IMR-90 (cell line): ENCODE measurements around the gene GRAMD1B. TPM values are rescaled to one million over a fixed set of nuclear protein-coding genes. Genes with fewer than 3 reads are reported as not detected.

Source experiments
- ATAC-seq: fragments of 200-7000 bp; cut with Tn5 transposase; 2 replicates; pipeline ENCODE4 v1.9.1; 2020; ENCODE audit warnings: low read depth, mild to moderate bottlenecking, moderate library complexity
- BruUV-seq: library from RNA; stranded (reverse); fragments of 400-500 nt; replicated peaks from 2 replicates; lab custom pipeline; 2021; lab: Mats Ljungman, UMichigan
- CTCF ChIA-PET: fragments of 300-600 bp; formaldehyde crosslinking; extraction: SDS; loops from one replicate; lab custom pipeline; 2021; ENCODE audit warnings: antibody characterized with exemption; lab: Yijun Ruan, JAX
- POLR2A ChIA-PET: fragments of 300-600 bp; sonication (Branson Sonifier 250); formaldehyde crosslinking; loops from one replicate; lab custom pipeline; 2022; ENCODE audit warnings: antibody characterized with exemption; ENCODE audit not compliant: unreplicated experiment; lab: Charles Lee
- DNase-seq: peaks from one replicate; pipeline ENCODE4 v3.0.0; 2013
- H2AFZ ChIP-seq: replicated peaks from 2 replicates; pipeline ENCODE3; 2013; ENCODE audit warnings: low read length, mild to moderate bottlenecking; ENCODE audit not compliant: poor library complexity
- H2AK5ac ChIP-seq: 2 replicates; pipeline ENCODE4 v1.6.1; 2013; ENCODE audit warnings: low read depth, low read length, inconsistent platforms
- H2AK9ac ChIP-seq: replicated peaks from 2 replicates; pipeline ENCODE3; 2013; ENCODE audit warnings: mild to moderate bottlenecking, low read depth, low read length, moderate library complexity; ENCODE audit not compliant: poor library complexity
- H2BK120ac ChIP-seq: 2 replicates; pipeline ENCODE4 v1.6.1; 2013; ENCODE audit warnings: low read depth, low read length, inconsistent platforms
- H2BK15ac ChIP-seq: 3 replicates; pipeline ENCODE4 v1.6.1; 2013; ENCODE audit warnings: low read depth, low read length, inconsistent platforms
- H2BK20ac ChIP-seq: 2 replicates; pipeline ENCODE4 v1.6.1; 2013; ENCODE audit warnings: low read depth, mild to moderate bottlenecking, inconsistent platforms, low read length, moderate library complexity
- H2BK5ac ChIP-seq: 2 replicates; pipeline ENCODE4 v1.6.1; 2013; ENCODE audit warnings: mild to moderate bottlenecking, low read depth, low read length, inconsistent platforms; ENCODE audit not compliant: poor library complexity, severe bottlenecking
- H3K14ac ChIP-seq: replicated peaks from 2 replicates; pipeline ENCODE4 v1.6.1; 2013; ENCODE audit warnings: low read depth, low read length, inconsistent platforms
- H3K18ac ChIP-seq: 2 replicates; pipeline ENCODE4 v1.6.1; 2013; ENCODE audit warnings: low read depth, low read length, control low read depth
- H3K23ac ChIP-seq: 2 replicates; pipeline ENCODE4 v1.6.1; 2013; ENCODE audit warnings: low read depth, low read length, inconsistent platforms
- H3K27ac ChIP-seq: 2 replicates; pipeline ENCODE4 v1.5.1; 2013; ENCODE audit warnings: mild to moderate bottlenecking, control low read depth, low read length; ENCODE audit not compliant: insufficient read depth
- H3K27me3 ChIP-seq: 2 replicates; pipeline ENCODE4 v1.6.1; 2013; ENCODE audit warnings: low read length; ENCODE audit not compliant: control insufficient read depth, insufficient read depth
- H3K36me3 ChIP-seq: 2 replicates; pipeline ENCODE4 v1.6.1; 2013; ENCODE audit warnings: low read length, mixed read lengths; ENCODE audit not compliant: control insufficient read depth, insufficient read depth
- H3K4ac ChIP-seq: 2 replicates; pipeline ENCODE4 v1.6.1; 2013; ENCODE audit warnings: low read depth, low read length, inconsistent platforms
- H3K4me1 ChIP-seq: 2 replicates; pipeline ENCODE4 v1.6.1; 2013; ENCODE audit warnings: low read length, mixed read lengths; ENCODE audit not compliant: control insufficient read depth, insufficient read depth
- H3K4me2 ChIP-seq: 2 replicates; pipeline ENCODE4 v1.6.1; 2013; ENCODE audit warnings: low read depth, mild to moderate bottlenecking, control low read depth, low read length, moderate library complexity
- H3K4me3 ChIP-seq: 2 replicates; pipeline ENCODE4 v1.5.1; 2013; ENCODE audit warnings: low read depth, mild to moderate bottlenecking, control low read depth, low read length, moderate library complexity; ENCODE audit not compliant: insufficient read depth
- H3K56ac ChIP-seq: 2 replicates; pipeline ENCODE4 v1.6.1; 2013; ENCODE audit warnings: low read length, inconsistent platforms; ENCODE audit not compliant: insufficient read depth; ENCODE audit errors: extremely low read depth
- H3K79me1 ChIP-seq, 2 experiments: 2 replicates each; pipeline ENCODE4 v1.6.1; 2013; ENCODE audit warnings: low read length in 2 of 2, inconsistent platforms in 1 of 2, low read depth in 1 of 2
- H3K9ac ChIP-seq: 2 replicates; pipeline ENCODE4 v1.6.1; 2013; ENCODE audit warnings: low read depth, low read length, control low read depth
- H3K9me1 ChIP-seq: 2 replicates; pipeline ENCODE4 v1.6.1; 2013; ENCODE audit warnings: low read length, inconsistent platforms; ENCODE audit not compliant: insufficient read depth
- H3K9me3 ChIP-seq: 2 replicates; pipeline ENCODE4 v1.6.1; 2013; ENCODE audit warnings: low read length; ENCODE audit not compliant: control insufficient read depth, insufficient read depth
- H4K20me1 ChIP-seq: 2 replicates; pipeline ENCODE4 v1.6.1; 2013; ENCODE audit warnings: low read length, inconsistent platforms; ENCODE audit not compliant: insufficient read depth
- H4K5ac ChIP-seq: 2 replicates; pipeline ENCODE4 v1.6.1; 2013; ENCODE audit warnings: mild to moderate bottlenecking, low read depth, low read length, control low read depth
- H4K8ac ChIP-seq, 2 experiments: 2 replicates each; pipeline ENCODE4 v1.6.1; 2013; ENCODE audit warnings: low read depth in 2 of 2, low read length in 2 of 2, control low read depth in 1 of 2, inconsistent platforms in 1 of 2
- H4K91ac ChIP-seq: 2 replicates; pipeline ENCODE4 v1.6.1; 2013; ENCODE audit warnings: low read depth, low read length, inconsistent platforms; ENCODE audit not compliant: insufficient read depth
- BHLHE40 ChIP-seq: fragments of 150-350 bp; IDR thresholded peaks from 2 replicates; pipeline ENCODE4 v1.6.1; 2016; ENCODE audit warnings: mild to moderate bottlenecking, low read depth, low read length
- ELK1 ChIP-seq: fragments of 150-350 bp; IDR thresholded peaks from 2 replicates; pipeline ENCODE4 v1.6.1; 2016; ENCODE audit warnings: low read depth, mild to moderate bottlenecking, low read length, moderate library complexity, borderline replicate concordance
- MAZ ChIP-seq: IDR thresholded peaks from 2 replicates; pipeline ENCODE4 v1.6.1; 2012; ENCODE audit warnings: low read depth, mild to moderate bottlenecking, low read length, improper control_type of control experiment, moderate library complexity, borderline replicate concordance
- WGBS, 2 experiments: methylation state at CpG; one replicate each; pipeline versions ENCODE4 v1.1.5 to v1.1.7; 2013; ENCODE audit warnings: missing lambda C conversion rate in 2 of 2; ENCODE audit not compliant: insufficient read length in 1 of 2; ENCODE audit errors: extremely low coverage in 2 of 2; 5-methylcytosine and 5-hydroxymethylcytosine counted together
- dilution Hi-C: fragments of 300-500 bp; cut with HindIII; formaldehyde crosslinking; loops from one replicate; pipeline ENCODE4 v1.14.3; 2018; ENCODE audit warnings: low sequenced_read_pairs; ENCODE audit not compliant: unreplicated experiment
- in situ Hi-C: fragments of 300-500 bp; cut with MboI; formaldehyde crosslinking; loops from 3 replicates; pipeline ENCODE4 v1.14.3; 2019; ENCODE audit warnings: low sequenced_read_pairs, inconsistent platforms, mixed read lengths
- intact Hi-C: fragments of 100-400 bp; cut with micrococcal nuclease; formaldehyde crosslinking; loops from 2 replicates; pipeline ENCODE4 v1.10.0; 2022
- polyA plus RNA-seq, 3 experiments: library from polyadenylated mRNA; depleted of rRNA; stranded (reverse); fragments of >200 nt; gene quantifications; 2 replicates each; pipeline ENCODE4 v1.2.3, GENCODE V29; 2012; ENCODE audit warnings: low replicate concordance in 1 of 3
- total RNA-seq: library from RNA; depleted of rRNA; stranded (reverse); fragments of >200 nt; gene quantifications from 2 replicates; pipeline ENCODE4 v1.2.3, GENCODE V29; 2012

GRAMD1B gene
- total and polyA plus RNA-seq, 2 of the 4 experiments (the other 2 are of a cell fraction) = 7.1 to 7.2 TPM

GRCh38 chr11:123516238-123516637 lies 86.2 kb downstream of the GRAMD1B start:
- no peak overlapping the region for H4K5ac ChIP-seq
- CTCF ChIA-PET = no interaction called here

More at GRCh38 chr11:123516238-123516637, 86.2 kb downstream of the GRAMD1B start:
- no peak for DNase-seq
- H4K91ac ChIP-seq = no peak overlapping the region
- peaks cover 8% of the 10 kb centered on the region for H4K20me1 ChIP-seq
- no peak overlapping the region for H4K8ac ChIP-seq
- H3K4me3 ChIP-seq = no peak overlapping the region
- POLR2A ChIA-PET = no interaction called here
- peaks cover 0 to 22% of the 10 kb centered on the region in 2 experiments; a peak in 1 of 4 replicates for H3K79me1 ChIP-seq
- H3K23ac ChIP-seq = no peak overlapping the region
- H2BK120ac ChIP-seq = no peak overlapping the region
- no peak overlapping the region for H3K4ac ChIP-seq
- H3K9ac ChIP-seq = no peak overlapping the region
- no peak overlapping the region for H2AK9ac ChIP-seq
- H3K9me1 ChIP-seq = peaks cover 6% of the 10 kb centered on the region; the same call in 1 of the 2 replicates
- no peak overlapping the region for H2AFZ ChIP-seq
- H3K14ac ChIP-seq = no peak overlapping the region
- no peaks in the 10 kb centered on the region for H3K9me3 ChIP-seq
- no peak overlapping the region for H3K56ac ChIP-seq
- dilution Hi-C loops = no loop called here
- no peaks in the 10 kb centered on the region for H3K27me3 ChIP-seq
- H2BK15ac ChIP-seq = no peak overlapping the region
- H2BK20ac ChIP-seq = no peak overlapping the region
- in situ Hi-C loops = loop anchor here (5.0 kb wide), 1 partner anchor 191 kb away; no protein-coding TSS in a partner anchor
- no peak overlapping the region for H2BK5ac ChIP-seq
- H2AK5ac ChIP-seq = no peak overlapping the region
- no peak for ATAC-seq
- no CpG with 5 or more reads among the region's 4 CpGs for WGBS, 2 experiments
- no peak overlapping the region for H3K18ac ChIP-seq
- H3K4me2 ChIP-seq = no peak overlapping the region
- H3K36me3 ChIP-seq = no peaks in the 10 kb centered on the region
- TF ChIP-seq BHLHE40 (no peak), ELK1 (no peak), MAZ (no peak)
- no TSS peak for BruUV-seq
- peaks cover 8% of the 10 kb centered on the region for H3K4me1 ChIP-seq
- no peak overlapping the region for H3K27ac ChIP-seq
- intact Hi-C loops = no loop called here
